CD4-positive, alpha-beta T cell treated with Interleukin-6 for 4 hours (primary cell): ENCODE data around the gene ZNF735.
A peak's percentile ranks its signal among the peaks of the same experiment; 100 is the strongest.
"Not testable (repeated sequence)": the region's sequence is repeated elsewhere in the genome, so short reads cannot be mapped to it uniquely, and the experiment has no call there.

ENCODE experiments used
- DNase-seq: peaks from one replicate; pipeline ENCODE4 v3.0.0-alpha.2; 2020; ENCODE audit warnings: mixed read lengths

Gene ZNF735

GRCh38 chr7:64206903-64207302 lies at the start of gene ZNF735:
Gene ZNF735, plus strand, starts transcription at chr7:64207203. Its CDS starts 0 bp downstream, at chr7:64207203.
- no peak for DNase-seq

GRCh38 chr7:64170974-64171373 lies 36.0 kb upstream of the ZNF735 start:
- DNase-seq, result not testable (repeated sequence)

GRCh38 chr7:64174328-64174727 lies 32.7 kb upstream of the ZNF735 start:
- no peak for DNase-seq

GRCh38 chr7:64174941-64175340 lies 32.1 kb upstream of the ZNF735 start:
- DNase-seq, result no peak

GRCh38 chr7:64180989-64181388 lies 26.0 kb upstream of the ZNF735 start:
- DNase-seq, result no peak

- DNase-seq, result no peak
These were observed 25.4 kb upstream of the ZNF735 start for GRCh38 chr7:64181586-64181985.

- DNase-seq, result no peak
These were observed 24.8 kb upstream of the ZNF735 start for GRCh38 chr7:64182036-64182790.

GRCh38 chr7:64183126-64183742 lies 23.8 kb upstream of the ZNF735 start:
- DNase-seq, result peak; percentile 35

- DNase-seq, result no peak
These were observed 23.1 kb upstream of the ZNF735 start for GRCh38 chr7:64183827-64184372.

- no peak for DNase-seq
These were observed 22.6 kb upstream of the ZNF735 start for GRCh38 chr7:64184376-64184775.

- no peak for DNase-seq
These were observed 19.6 kb upstream of the ZNF735 start for GRCh38 chr7:64187408-64187807.

GRCh38 chr7:64192148-64192704 lies 14.8 kb upstream of the ZNF735 start:
- DNase-seq, result no peak

- DNase-seq, result no peak
These were observed 14.2 kb upstream of the ZNF735 start for GRCh38 chr7:64192775-64193174.

GRCh38 chr7:64219710-64220298 lies 12.8 kb downstream of the ZNF735 start:
- DNase-seq, result not testable (repeated sequence)

GRCh38 chr7:64223366-64223765 lies 16.4 kb downstream of the ZNF735 start:
- DNase-seq, result no peak

- DNase-seq, result not testable (repeated sequence)
These were observed 21.2 kb downstream of the ZNF735 start, which contains the start of gene ZNF679 for GRCh38 chr7:64228174-64228573. Gene ZNF679, plus strand, starts transcription at chr7:64228474. Its CDS starts 20,644 bp downstream, at chr7:64249118.

GRCh38 chr7:64266341-64266919 lies 59.4 kb downstream of the ZNF735 start:
- no peak for DNase-seq
